Endodermal cell (in vitro differentiated cells): ENCODE results near the gene ADAMTS10. TPM values are rescaled to one million over a fixed set of nuclear protein-coding genes. Genes with fewer than 3 reads are reported as not detected.

Source experiments
- DNase-seq: peaks from one replicate; pipeline ENCODE4 v3.0.0-alpha.2; 2017
- H3K27ac ChIP-seq: 2 replicates; pipeline ENCODE4 v1.5.1; 2013; ENCODE audit warnings: mild to moderate bottlenecking, low read depth, low read length, moderate library complexity
- H3K27me3 ChIP-seq: 2 replicates; pipeline ENCODE4 v1.6.1; 2013; ENCODE audit warnings: mild to moderate bottlenecking, low read length, moderate library complexity; ENCODE audit not compliant: insufficient read depth, control insufficient read depth, poor library complexity, severe bottlenecking
- H3K36me3 ChIP-seq: 2 replicates; pipeline ENCODE4 v1.7.0; 2013; ENCODE audit warnings: mild to moderate bottlenecking, low read length, moderate library complexity; ENCODE audit not compliant: control insufficient read depth, insufficient read depth
- H3K4me1 ChIP-seq: one replicate; pipeline ENCODE4 v1.7.0; 2013; ENCODE audit warnings: low read length; ENCODE audit not compliant: control insufficient read depth, insufficient read depth
- H3K4me3 ChIP-seq: 2 replicates; pipeline ENCODE4 v1.5.1; 2013; ENCODE audit warnings: mild to moderate bottlenecking, low read length, moderate library complexity
- H3K9ac ChIP-seq: 2 replicates; pipeline ENCODE4 v1.6.1; 2013; ENCODE audit warnings: mild to moderate bottlenecking, low read length, moderate library complexity; ENCODE audit not compliant: poor library complexity, severe bottlenecking; ENCODE audit errors: extremely low read depth
- H3K9me3 ChIP-seq: 2 replicates; pipeline ENCODE4 v1.6.1; 2013; ENCODE audit warnings: mild to moderate bottlenecking, low read length, moderate library complexity; ENCODE audit not compliant: control insufficient read depth
- H3K27ac Mint-ChIP-seq: 2 replicates; pipeline ENCODE4 v1.8.0; 2020; ENCODE audit warnings: mixed read lengths
- H3K27me3 Mint-ChIP-seq: 2 replicates; pipeline ENCODE4 v1.8.0; 2021; ENCODE audit warnings: mild to moderate bottlenecking, mixed read lengths; ENCODE audit not compliant: insufficient read depth
- H3K36me3 Mint-ChIP-seq: 2 replicates; pipeline ENCODE4 v1.8.0; 2020; ENCODE audit warnings: low read depth, mixed read lengths
- H3K4me1 Mint-ChIP-seq: 2 replicates; pipeline ENCODE4 v1.8.0; 2020; ENCODE audit warnings: mixed read lengths
- H3K4me3 Mint-ChIP-seq: 2 replicates; pipeline ENCODE4 v1.8.0; 2020; ENCODE audit warnings: mild to moderate bottlenecking, moderate library complexity, mixed read lengths
- H3K9me3 Mint-ChIP-seq: 2 replicates; pipeline ENCODE4 v1.8.0; 2020; ENCODE audit warnings: mild to moderate bottlenecking, mixed read lengths
- CTCF ChIP-seq: fragments of 200-600 bp; sonication (generic); conservative IDR thresholded peaks from 2 replicates; pipeline ENCODE4 v1.5.0; 2021; ENCODE audit warnings: antibody characterized with exemption, mild to moderate bottlenecking
- WGBS, 2 experiments: methylation state at CpG; one replicate each; pipeline versions ENCODE4 v1.1.5 to v1.1.7; 2013; ENCODE audit warnings: missing lambda C conversion rate in 2 of 2, mixed read lengths in 1 of 2; ENCODE audit not compliant: insufficient coverage in 1 of 2, insufficient read length in 1 of 2; 5-methylcytosine and 5-hydroxymethylcytosine counted together
- total RNA-seq, 2 donors: library from RNA; stranded (reverse); fragmentation: NEBNext Ultra II Directional in 1 of 2; extraction: Animal tissue kit (Norgen Biotek cat#: 25700) in 1 of 2; gene quantifications; 2 replicates in 1 of 2; 3 replicates in 1 of 2; pipeline ENCODE4 v1.2.1, GENCODE V29; 2021

ADAMTS10 gene
- total RNA-seq, 2 donors from 2014 or later: 19.3 to 35.9 TPM

- Mint-ChIP-seq H3K27me3 (peaks cover 15% of the 10 kb centered on the region), H3K4me1 (peaks cover 4% of the 10 kb centered on the region), H3K9me3 (no peaks in the 10 kb centered on the region), H3K27ac (no peak overlapping the region), H3K4me3 (no peak overlapping the region), H3K36me3 (no peaks in the 10 kb centered on the region)
- DNase-seq: no peak
- Histone ChIP-seq H3K4me3 (no peak overlapping the region), H3K9ac (no peak overlapping the region), H3K4me1 (peaks cover 5% of the 10 kb centered on the region), H3K9me3 (no peaks in the 10 kb centered on the region), H3K27ac (no peak overlapping the region), H3K36me3 (no peaks in the 10 kb centered on the region), H3K27me3 (no peaks in the 10 kb centered on the region)
- WGBS, 2 experiments: 96% methylated on average over 5 to 7 of the region's 7 CpGs
- no peak for TF ChIP-seq CTCF
Observed at GRCh38 chr19:8573316-8573715, 37.2 kb downstream of the ADAMTS10 start.

- no peak overlapping the region for H3K4me3 ChIP-seq
- H3K27me3 ChIP-seq: no peaks in the 10 kb centered on the region
- no peaks in the 10 kb centered on the region for H3K36me3 ChIP-seq
- no peaks in the 10 kb centered on the region for H3K36me3 Mint-ChIP-seq
- no peak overlapping the region for H3K9ac ChIP-seq
- H3K27me3 Mint-ChIP-seq: peaks cover 13% of the 10 kb centered on the region
- no peak overlapping the region for H3K27ac ChIP-seq
- no peak overlapping the region for H3K4me3 Mint-ChIP-seq
- H3K27ac Mint-ChIP-seq: no peak overlapping the region
- H3K9me3 Mint-ChIP-seq: no peaks in the 10 kb centered on the region
- H3K4me1 ChIP-seq: peaks cover 5% of the 10 kb centered on the region
- peaks cover 4% of the 10 kb centered on the region for H3K4me1 Mint-ChIP-seq
- DNase-seq: no peak
- no peak for TF ChIP-seq CTCF
- no peaks in the 10 kb centered on the region for H3K9me3 ChIP-seq
- 81 to 82% methylated on average over 2 to 5 of the region's 5 CpGs for WGBS, 2 experiments
Observed at GRCh38 chr19:8571006-8571411, 39.5 kb downstream of the ADAMTS10 start.

GRCh38 chr19:8569066-8569771 lies 41.3 kb downstream of the ADAMTS10 start:
- H3K9me3 ChIP-seq: no peaks in the 10 kb centered on the region
- no peak overlapping the region for H3K4me3 ChIP-seq
- H3K36me3 Mint-ChIP-seq: no peaks in the 10 kb centered on the region
- WGBS, 2 experiments: 84% methylated on average over 5 of the region's 5 CpGs; no CpG with 5 or more reads in 1 of the 2 experiments
- H3K9me3 Mint-ChIP-seq: no peaks in the 10 kb centered on the region
- TF ChIP-seq CTCF: no peak
- no peak overlapping the region for H3K27ac ChIP-seq
- H3K27me3 ChIP-seq: no peaks in the 10 kb centered on the region
- no peak overlapping the region for H3K4me3 Mint-ChIP-seq
- H3K36me3 ChIP-seq: no peaks in the 10 kb centered on the region
- no peaks in the 10 kb centered on the region for H3K4me1 Mint-ChIP-seq
- DNase-seq: no peak
- H3K27ac Mint-ChIP-seq: no peak overlapping the region
- H3K27me3 Mint-ChIP-seq: peaks cover 12% of the 10 kb centered on the region
- no peaks in the 10 kb centered on the region for H3K4me1 ChIP-seq
- H3K9ac ChIP-seq: no peak overlapping the region
